GM19438 (cell line): ENCODE results near the gene ELMO1.

Experiments
- ATAC-seq: cut with Tn5 transposase; IDR thresholded peaks from one replicate; pipeline ENCODE4 v1.9.1; 2021; ENCODE audit warnings: low read depth; ENCODE audit not compliant: unreplicated experiment

Gene ELMO1

DNA sequence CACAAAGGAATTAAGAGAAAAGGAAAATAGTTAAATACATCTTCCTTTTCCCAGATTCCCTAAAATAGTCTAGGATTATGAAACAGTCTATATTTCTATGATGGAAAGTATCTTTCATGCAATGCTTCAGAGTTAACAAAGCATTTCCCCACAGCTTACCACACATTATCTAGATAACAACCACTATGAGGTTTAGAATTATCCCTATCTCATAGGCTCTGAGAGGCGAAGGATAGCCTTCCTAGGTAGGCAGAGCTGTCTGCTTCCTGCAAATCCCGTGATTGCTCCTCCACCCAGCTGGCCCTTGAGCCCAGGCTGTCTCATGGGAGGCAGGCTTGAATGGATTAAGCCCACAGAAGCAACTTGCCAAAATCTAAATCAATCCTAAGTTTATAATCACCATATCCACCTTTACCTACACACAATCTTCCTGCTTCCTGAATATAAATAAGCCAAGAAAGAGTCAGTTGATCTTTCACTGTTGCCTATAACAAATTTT lies 402.9 kb downstream of the ELMO1 start:
- ATAC-seq, result no peak

DNA sequence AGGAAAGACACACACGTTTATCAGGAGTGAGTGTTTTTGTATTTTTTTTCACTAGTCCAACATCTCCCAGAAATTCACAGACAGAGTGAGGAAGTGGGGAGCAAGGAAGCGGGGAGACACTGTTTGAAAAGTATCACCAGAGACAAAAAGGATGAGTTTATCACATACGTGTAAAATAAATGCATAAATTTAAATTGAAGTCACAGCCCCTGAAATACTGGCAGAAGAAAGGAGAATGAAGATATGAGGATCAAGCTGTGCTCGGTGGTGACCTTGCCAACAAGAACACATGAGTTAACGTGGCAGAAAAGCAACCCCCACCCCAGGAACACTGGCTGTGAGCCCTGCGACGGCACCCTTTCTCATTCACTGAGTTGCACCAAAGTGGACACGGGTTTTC lies 407.2 kb downstream of the ELMO1 start:
- no peak for ATAC-seq

GRCh38 chr7:37040330-37040729 lies 408.3 kb downstream of the ELMO1 start:
- no peak for ATAC-seq

GRCh38 chr7:37039131-37039749 lies 409.4 kb downstream of the ELMO1 start:
- ATAC-seq, result no peak

GRCh38 chr7:37038706-37039105 lies 410.0 kb downstream of the ELMO1 start:
- ATAC-seq, result no peak

GRCh38 chr7:37037286-37037685 lies 411.4 kb downstream of the ELMO1 start:
- ATAC-seq, result no peak

- no peak for ATAC-seq
These were observed 413.0 kb downstream of the ELMO1 start for GRCh38 chr7:37035631-37036030.

GRCh38 chr7:37033141-37033540 lies 415.5 kb downstream of the ELMO1 start:
- no peak for ATAC-seq

DNA sequence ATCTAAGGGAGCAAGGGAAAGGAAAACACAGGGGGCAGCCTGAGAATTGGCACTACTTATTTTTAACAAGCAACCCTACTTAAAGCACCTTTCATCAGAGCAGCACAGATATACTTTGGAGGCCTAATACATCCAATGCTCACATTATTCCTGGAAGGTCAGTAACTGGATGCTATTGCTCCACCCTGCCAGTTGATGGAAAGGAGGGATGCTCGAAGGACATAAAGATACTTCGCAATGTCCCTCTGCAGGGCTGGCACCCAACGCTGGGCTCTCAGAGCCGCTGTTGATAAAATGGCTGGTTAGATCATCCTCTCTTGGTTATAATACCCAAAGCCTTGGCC lies 416.4 kb downstream of the ELMO1 start:
- no peak for ATAC-seq

DNA sequence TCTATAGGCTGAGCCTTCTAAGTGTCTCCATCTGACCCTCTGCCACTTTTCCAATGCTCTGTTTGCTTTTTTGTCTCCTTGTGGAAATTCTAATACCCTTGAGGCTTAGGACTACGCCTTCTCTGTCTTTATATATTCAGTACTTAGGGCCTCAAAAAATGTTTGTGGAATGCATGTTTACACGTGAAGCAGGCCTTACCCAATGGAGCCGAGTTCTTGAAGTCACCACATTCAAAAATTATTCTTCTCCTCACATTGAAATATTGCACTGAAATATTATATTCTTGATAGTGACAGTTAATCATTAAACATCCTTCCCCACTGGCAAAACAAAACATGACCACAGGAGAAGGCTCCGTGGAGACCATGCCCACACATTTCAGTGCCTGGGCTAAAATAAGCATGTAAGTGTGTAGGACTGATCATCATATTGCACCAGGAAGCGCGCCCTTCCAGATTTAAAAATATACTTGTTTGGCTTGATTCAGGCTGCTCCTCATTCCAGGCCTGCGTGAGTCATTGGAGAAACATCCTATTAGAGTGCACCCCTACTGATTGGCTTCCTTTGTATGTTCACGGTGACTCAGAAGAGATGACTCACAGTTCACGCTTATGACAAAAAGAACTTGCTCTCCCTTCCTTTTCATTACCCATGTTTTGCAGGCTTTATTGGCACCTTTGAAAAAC lies 416.9 kb downstream of the ELMO1 start:
- ATAC-seq, result no peak

GRCh38 chr7:37028909-37029440 lies 419.7 kb downstream of the ELMO1 start:
- no peak for ATAC-seq

DNA sequence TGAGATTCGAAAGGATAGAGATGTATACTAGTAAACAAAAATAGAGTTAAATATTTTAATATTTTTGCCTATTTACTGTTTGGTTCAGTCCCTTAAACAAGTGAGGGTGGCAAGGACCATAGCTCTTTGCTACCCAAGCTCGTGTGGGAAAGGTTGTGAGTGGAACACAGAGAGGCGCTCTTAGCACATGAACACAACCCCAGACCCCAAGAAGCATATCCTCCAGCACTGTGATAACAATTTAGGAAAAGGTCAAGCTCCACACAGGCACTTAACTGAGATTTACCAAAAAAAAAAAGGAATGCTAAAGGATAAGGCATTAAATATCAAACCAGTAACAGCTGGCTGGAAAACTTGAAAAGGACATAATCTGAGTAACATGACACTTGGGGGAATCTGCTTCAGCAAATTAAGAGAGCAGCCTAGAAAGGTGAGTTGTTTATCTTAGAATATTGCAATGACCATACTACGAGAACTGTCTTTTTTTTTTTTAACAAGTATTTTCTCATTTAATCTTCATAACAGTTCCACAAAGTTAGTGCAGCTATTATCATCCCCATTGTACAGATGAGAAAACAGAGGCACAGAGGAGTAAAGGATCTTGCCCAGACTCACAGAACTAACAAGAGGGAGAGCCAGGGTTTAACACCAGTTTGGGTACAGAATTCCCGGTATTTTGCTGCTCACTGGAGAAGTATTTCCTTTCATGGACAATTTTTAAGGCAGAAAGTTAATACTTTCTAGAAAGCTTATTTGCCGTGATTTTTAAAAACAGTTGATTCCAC lies 420.9 kb downstream of the ELMO1 start:
- ATAC-seq, result no peak

DNA sequence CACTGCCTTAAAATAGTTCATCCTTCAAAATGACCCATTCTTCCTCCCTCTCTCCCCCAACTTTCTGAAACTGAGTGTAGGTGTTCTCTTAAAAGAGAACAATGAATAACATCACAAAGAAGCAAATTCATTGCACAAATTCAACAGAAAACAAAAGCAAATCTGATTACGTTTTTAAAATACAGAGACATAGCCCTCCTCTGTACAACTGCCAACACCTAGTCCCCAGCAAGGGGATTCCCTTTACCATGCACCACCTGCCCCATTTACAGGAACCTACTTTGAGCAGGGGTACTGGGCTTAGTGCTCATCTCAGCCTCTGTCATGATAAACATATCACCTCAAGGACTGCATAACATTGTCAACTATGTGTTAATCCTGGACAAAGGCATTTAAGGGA lies 421.6 kb downstream of the ELMO1 start:
- ATAC-seq, result no peak

DNA sequence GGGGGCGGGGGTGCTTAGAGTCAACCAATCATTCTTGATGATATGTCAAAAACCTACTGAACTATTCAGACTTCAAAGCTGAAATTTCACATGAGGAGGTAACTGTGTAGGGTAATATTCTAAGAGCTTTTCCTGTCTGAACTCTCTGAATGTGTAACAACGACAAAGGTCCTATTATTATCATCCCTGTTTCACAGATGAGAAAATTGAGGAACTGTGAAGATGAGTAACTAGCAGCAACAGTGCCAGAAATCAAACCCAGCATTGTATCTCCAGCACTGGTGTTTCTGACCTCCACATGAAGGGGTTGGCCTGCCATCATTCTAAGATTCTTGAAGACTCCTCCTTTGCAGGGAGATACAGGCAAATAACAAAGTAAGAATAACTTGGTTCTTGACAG lies 429.7 kb downstream of the ELMO1 start:
- no peak for ATAC-seq

DNA sequence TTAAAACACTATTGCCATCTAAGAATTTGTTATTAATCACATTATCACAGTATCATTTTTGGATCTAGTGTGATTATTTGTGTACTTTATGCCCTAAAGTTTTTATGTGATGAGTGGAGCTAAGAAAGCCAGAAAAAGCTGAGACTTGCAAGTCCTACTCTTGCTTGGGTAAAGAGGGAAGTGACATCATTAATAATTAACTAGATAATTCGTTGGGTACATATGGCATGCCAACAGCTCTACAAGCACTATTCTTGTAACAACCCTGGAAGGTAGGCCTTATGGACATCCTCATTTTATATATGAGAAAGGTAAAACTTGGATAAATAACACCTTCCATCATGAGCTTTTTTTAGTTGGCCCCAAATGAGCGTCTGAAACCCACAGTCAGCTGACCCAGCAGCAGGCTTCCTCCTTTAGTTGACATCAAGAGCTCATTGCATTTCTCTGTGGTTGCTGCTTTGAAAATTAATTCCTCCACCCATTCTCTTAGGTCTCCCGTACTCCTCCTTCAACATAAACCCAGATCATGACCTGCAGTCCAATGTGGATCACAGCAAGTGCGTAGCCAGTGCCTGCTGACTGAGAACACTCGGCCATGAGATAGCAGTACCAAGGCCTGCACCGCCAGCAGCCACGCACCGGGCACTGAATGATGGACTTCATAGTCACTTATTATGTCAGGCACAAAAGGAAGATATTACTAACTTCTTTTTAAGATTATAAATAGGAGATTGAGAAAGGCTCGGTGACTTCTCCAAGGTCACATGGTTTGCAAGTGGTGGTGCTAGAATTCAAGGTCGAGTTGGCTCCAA lies 432.4 kb downstream of the ELMO1 start:
- no peak for ATAC-seq

DNA sequence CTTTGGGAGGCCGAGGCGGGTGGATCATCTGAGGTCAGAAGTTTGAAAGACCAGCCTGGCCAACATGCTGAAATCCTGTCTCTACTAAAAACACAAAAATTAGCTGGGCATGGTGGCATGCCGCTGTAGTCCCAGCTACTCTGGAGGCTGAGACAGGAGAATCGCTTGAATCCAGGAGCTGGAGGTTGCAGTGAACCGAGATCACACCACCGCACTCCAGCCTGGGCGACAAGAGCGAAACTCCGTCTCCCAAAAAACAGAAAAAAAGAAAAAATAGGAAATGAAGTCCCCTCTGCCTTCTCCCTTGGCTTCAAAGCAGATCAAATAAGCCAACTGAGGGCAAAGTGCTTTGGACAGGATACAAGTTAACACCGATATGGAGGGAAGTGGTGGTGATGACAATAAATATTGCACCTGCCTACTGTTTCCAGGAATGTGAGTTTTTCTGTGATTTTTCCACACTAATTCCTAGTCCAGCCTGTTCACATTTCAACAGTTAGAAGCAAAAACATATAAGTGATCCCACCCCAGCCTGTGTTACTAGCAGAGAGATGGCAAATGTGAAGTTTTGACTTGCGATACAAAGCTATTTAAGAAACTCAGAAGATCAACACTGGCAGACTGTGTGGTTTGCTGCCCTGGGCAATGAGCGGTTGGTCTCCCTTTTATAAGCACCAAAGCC lies 433.2 kb downstream of the ELMO1 start:
- no peak for ATAC-seq

DNA sequence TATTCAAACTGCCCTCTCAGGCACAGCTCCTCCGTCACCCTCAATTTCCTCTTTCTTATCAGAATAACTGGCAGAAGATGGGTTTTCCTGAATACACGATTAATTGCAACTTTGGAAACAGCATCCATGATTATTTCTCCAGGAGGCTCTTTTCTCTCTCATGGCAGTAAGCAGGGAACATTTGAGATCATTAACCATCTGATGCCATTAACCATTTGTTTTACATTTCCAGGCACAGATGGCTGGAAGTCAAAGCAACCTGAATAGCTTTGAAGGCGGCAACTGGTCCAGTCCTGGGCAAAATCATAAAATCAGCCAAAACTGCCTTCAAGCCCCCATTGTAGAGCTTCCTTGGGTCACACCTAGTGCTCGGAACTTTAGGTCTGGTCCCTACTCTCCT lies 434.9 kb downstream of the ELMO1 start:
- no peak for ATAC-seq

DNA sequence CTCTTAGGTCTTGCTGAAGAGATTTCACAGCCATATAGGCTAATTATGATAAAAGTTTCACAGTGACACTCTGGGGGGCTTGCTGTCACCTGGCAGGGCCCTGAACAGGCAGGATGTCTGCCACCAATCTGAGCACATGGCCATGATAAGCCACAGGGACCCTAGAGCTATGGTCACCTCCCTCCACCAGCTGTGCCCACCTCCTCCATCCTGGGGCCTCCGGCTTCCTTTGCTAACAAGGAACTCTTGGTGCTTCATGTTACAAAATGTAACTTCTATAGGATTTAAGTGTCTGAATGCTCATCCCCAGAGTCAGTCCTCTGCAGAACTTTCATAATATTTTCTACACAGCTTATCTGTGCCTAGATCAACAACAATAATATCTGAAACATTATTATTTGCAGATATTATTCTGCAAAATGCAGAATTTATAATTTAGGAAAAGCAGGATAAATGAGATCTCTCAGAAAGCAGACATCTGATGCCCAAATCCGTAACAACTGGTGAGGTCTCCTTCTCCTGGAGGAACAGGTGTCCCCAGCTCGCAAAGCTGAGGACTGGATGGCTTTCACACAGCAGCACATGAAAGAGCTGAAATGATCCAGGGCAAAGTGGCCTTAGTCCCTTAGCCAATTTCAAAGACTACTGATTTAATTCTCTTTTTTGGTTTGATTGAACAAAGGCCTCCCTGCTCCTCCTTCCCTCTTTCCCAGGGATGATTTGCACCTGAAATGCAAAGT lies 437.3 kb downstream of the ELMO1 start:
- no peak for ATAC-seq

DNA sequence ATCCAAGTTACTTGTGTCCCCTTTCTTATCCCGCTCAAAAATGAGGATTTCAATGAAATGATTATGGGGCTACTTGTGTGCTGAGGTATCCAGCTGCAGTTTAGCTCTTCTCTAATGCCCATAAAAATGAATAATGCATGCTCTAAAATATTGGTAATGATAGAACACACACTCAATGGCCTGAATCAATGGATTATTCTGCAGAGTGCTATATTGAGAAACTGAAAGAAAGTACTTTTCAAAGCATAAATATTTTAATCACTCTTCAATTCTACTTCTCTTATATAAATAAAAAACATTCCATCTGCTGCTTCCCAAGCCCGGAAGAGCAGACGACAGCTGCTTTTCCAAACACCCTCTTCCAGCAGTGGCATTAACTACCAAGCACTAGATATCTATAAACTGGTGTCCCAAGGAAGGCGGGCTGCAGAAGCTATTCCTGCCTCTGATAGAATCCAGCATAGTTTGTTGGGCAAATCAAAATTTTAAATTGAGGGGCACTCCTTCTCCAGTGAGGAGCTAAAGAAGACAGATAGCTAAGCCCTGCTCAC lies 439.5 kb downstream of the ELMO1 start:
- no peak for ATAC-seq
